CD4-positive, alpha-beta T cell (primary cell): ENCODE results near the gene XRCC3. TPM values are rescaled to one million over a fixed set of nuclear protein-coding genes. Genes with fewer than 3 reads are reported as not detected.

Experiments
- ATAC-seq: fragments of 200-7000 bp; cut with Tn5 transposase; one replicate; pipeline ENCODE4 v1.10.0; 2022; ENCODE audit warnings: mild to moderate bottlenecking; ENCODE audit not compliant: poor library complexity
- CTCF ChIA-PET: fragments of 350-600 bp; sonication (Branson Sonifier 250); formaldehyde crosslinking; loops from one replicate; lab custom pipeline; 2021; ENCODE audit warnings: antibody characterized with exemption, inconsistent platforms; lab: Charles Lee
- POLR2A ChIA-PET: fragments of 350-600 bp; sonication (Branson Sonifier 250); formaldehyde crosslinking; loops from one replicate; lab custom pipeline; 2021; ENCODE audit warnings: antibody characterized with exemption, inconsistent platforms; lab: Charles Lee
- DNase-seq, 14 experiments: peaks; one replicate each; pipeline ENCODE4 v3.0.0-alpha.2; 2013 to 2020; ENCODE audit warnings: mixed read lengths in 2 of 14
- H3K27ac ChIP-seq, 2 donors: one replicate each; pipeline versions ENCODE4 v1.5.1 to v1.7.0; 2013; ENCODE audit warnings: low read length in 2 of 2, low read depth in 1 of 2, mild to moderate bottlenecking in 1 of 2
- H3K27me3 ChIP-seq, 2 experiments: 1 replicate in 1 of 2; 2 replicates in 1 of 2; pipeline versions ENCODE4 v1.6.1 to v1.7.0; 2013; ENCODE audit warnings: low read length in 2 of 2, control low read depth in 1 of 2, mild to moderate bottlenecking in 1 of 2, moderate library complexity in 1 of 2; ENCODE audit not compliant: insufficient read depth in 2 of 2, control insufficient read depth in 1 of 2
- H3K36me3 ChIP-seq: one replicate; pipeline ENCODE4 v1.6.1; 2013; ENCODE audit warnings: low read length, control low read depth; ENCODE audit not compliant: insufficient read depth
- H3K4me1 ChIP-seq: one replicate; pipeline ENCODE4 v1.6.1; 2013; ENCODE audit warnings: low read length, control low read depth; ENCODE audit not compliant: insufficient read depth
- H3K4me3 ChIP-seq: one replicate; pipeline ENCODE4 v1.5.1; 2013; ENCODE audit warnings: mild to moderate bottlenecking, low read length, moderate library complexity
- H3K9me3 ChIP-seq, 2 experiments: 1 replicate in 1 of 2; 2 replicates in 1 of 2; pipeline versions ENCODE4 v1.6.1 to v1.7.0; 2013; ENCODE audit warnings: low read length in 2 of 2, mild to moderate bottlenecking in 2 of 2, control low read depth in 1 of 2, moderate library complexity in 1 of 2; ENCODE audit not compliant: control insufficient read depth in 1 of 2, insufficient read depth in 1 of 2
- H3K27ac Mint-ChIP-seq: one replicate; pipeline ENCODE4 v1.8.0; 2020; ENCODE audit warnings: mixed read lengths
- H3K27me3 Mint-ChIP-seq: one replicate; pipeline ENCODE4 v1.8.0; 2021; ENCODE audit warnings: mixed read lengths
- H3K36me3 Mint-ChIP-seq: one replicate; pipeline ENCODE4 v1.8.0; 2021; ENCODE audit warnings: low read depth, mixed read lengths
- H3K4me1 Mint-ChIP-seq: one replicate; pipeline ENCODE4 v1.8.0; 2021; ENCODE audit warnings: low read depth, mixed read lengths
- H3K4me3 Mint-ChIP-seq: one replicate; pipeline ENCODE4 v1.8.0; 2020; ENCODE audit warnings: mild to moderate bottlenecking, mixed read lengths
- H3K9me3 Mint-ChIP-seq: one replicate; pipeline ENCODE4 v1.8.0; 2020; ENCODE audit warnings: mixed read lengths
- CTCF ChIP-seq: fragments of 200-600 bp; IDR thresholded peaks from one replicate; pipeline ENCODE4 v1.8.0; 2022; ENCODE audit warnings: antibody characterized with exemption, mild to moderate bottlenecking
- intact Hi-C, 2 experiments: fragments of 100-400 bp; cut with DNase I in 1 of 2; cut with micrococcal nuclease in 1 of 2; formaldehyde crosslinking; loops; one replicate each; pipeline versions ENCODE4 v1.15.1 to v1.9.0; 2023 to 2025; cut with DNase I, micrococcal nuclease
- total RNA-seq, 174 experiments: library from RNA in 2 of 174; stranded (reverse) in 2 of 174; gene quantifications; one replicate each; pipeline ENCODE4 v1.2.3 and lab custom pipeline; 2021 to 2026

Gene XRCC3
- total RNA-seq, 2 experiments from 2014 or later: 4.6 to 4.8 TPM

GRCh38 chr14:103744621-103745395 is 29.6 kb upstream of the XRCC3 start:
- H3K27ac Mint-ChIP-seq: no peak overlapping the region

GRCh38 chr14:103743691-103744090 is 28.4 kb upstream of the XRCC3 start:
- Mint-ChIP-seq H3K4me3 (no peak overlapping the region), H3K36me3 (peaks cover 42% of the 10 kb centered on the region), H3K4me1 (peaks cover 10% of the 10 kb centered on the region), H3K9me3 (no peaks in the 10 kb centered on the region), H3K27ac (no peak overlapping the region), H3K27me3 (no peaks in the 10 kb centered on the region)
- Histone ChIP-seq H3K4me3 (no peak overlapping the region), H3K36me3 (peaks cover 25% of the 10 kb centered on the region), H3K27ac (no peak overlapping the region), H3K4me1 (peaks cover 10% of the 10 kb centered on the region), H3K9me3 (no peaks in the 10 kb centered on the region), H3K27me3 (no peaks in the 10 kb centered on the region)
- POLR2A ChIA-PET: no interaction called here
- DNase-seq: no peak
- CTCF ChIA-PET: no interaction called here
- intact Hi-C loops: no loop called here
- TF ChIP-seq CTCF: no peak
- ATAC-seq: no peak

More at GRCh38 chr14:103744621-103745395, 29.6 kb upstream of the XRCC3 start:
- ATAC-seq (no peak), DNase-seq (no peak)
- Mint-ChIP-seq H3K4me3 (no peak overlapping the region), H3K36me3 (peaks cover 38% of the 10 kb centered on the region), H3K4me1 (peaks cover 11% of the 10 kb centered on the region), H3K27me3 (no peaks in the 10 kb centered on the region), H3K9me3 (no peaks in the 10 kb centered on the region)
- no peaks in the 10 kb centered on the region for H3K27me3 ChIP-seq
- no peak overlapping the region for H3K4me3 ChIP-seq
- TF ChIP-seq CTCF: no peak
- CTCF ChIA-PET: no interaction called here
- POLR2A ChIA-PET: no interaction called here
- peaks cover 19% of the 10 kb centered on the region for H3K36me3 ChIP-seq
- no peaks in the 10 kb centered on the region for H3K9me3 ChIP-seq
- intact Hi-C loops: no loop called here
- no peak overlapping the region for H3K27ac ChIP-seq
- H3K4me1 ChIP-seq: peaks cover 12% of the 10 kb centered on the region

GRCh38 chr14:103742499-103743255 is 27.4 kb upstream of the XRCC3 start:
- Mint-ChIP-seq H3K4me1 (no peaks in the 10 kb centered on the region), H3K9me3 (no peaks in the 10 kb centered on the region), H3K27me3 (no peaks in the 10 kb centered on the region), H3K36me3 (peaks cover 46% of the 10 kb centered on the region), H3K4me3 (no peak overlapping the region), H3K27ac (no peak overlapping the region)
- H3K36me3 ChIP-seq: peaks cover 34% of the 10 kb centered on the region
- no peak overlapping the region for H3K4me3 ChIP-seq
- H3K27me3 ChIP-seq: no peaks in the 10 kb centered on the region
- DNase-seq (no peak), ATAC-seq (no peak)
- no peaks in the 10 kb centered on the region for H3K9me3 ChIP-seq
- H3K27ac ChIP-seq: no peak overlapping the region
- H3K4me1 ChIP-seq: peaks cover under 1% of the 10 kb centered on the region
- no peak for TF ChIP-seq CTCF
- CTCF ChIA-PET: no interaction called here
- intact Hi-C loops: no loop called here
- POLR2A ChIA-PET: no interaction called here
